GM12878 (cell line): ENCODE data around the gene AP3D1. TPM values are rescaled to one million over a fixed set of nuclear protein-coding genes. Genes with fewer than 3 reads are reported as not detected.
"Not testable (repeated sequence)": the region's sequence is repeated elsewhere in the genome, so short reads cannot be mapped to it uniquely, and the experiment has no call there.

Experiments used
- ATAC-seq: fragments of 200-7000 bp; cut with Tn5 transposase; 3 replicates; pipeline ENCODE4 v1.9.1; 2020; ENCODE audit warnings: mild to moderate bottlenecking, moderate library complexity
- BruUV-seq: library from RNA; stranded (reverse); fragments of 400-500 nt; replicated peaks from 2 replicates; lab custom pipeline; 2021; lab: Mats Ljungman, UMichigan
- CTCF ChIA-PET: fragments of 300-600 bp; sonication (Branson Sonifier 250); formaldehyde crosslinking; extraction: SDS; loops from one replicate; lab custom pipeline; 2021; ENCODE audit warnings: inconsistent platforms; lab: Yijun Ruan, JAX
- POLR2A ChIA-PET: fragments of 350-600 bp; formaldehyde crosslinking; extraction: SDS; loops from one replicate; lab custom pipeline; 2021; ENCODE audit warnings: inconsistent platforms; lab: Charles Lee
- RAD21 ChIA-PET: fragments of 300-600 bp; sonication (Branson Sonifier 250); formaldehyde crosslinking; loops from one replicate; lab custom pipeline; 2023; ENCODE audit warnings: antibody characterized with exemption; ENCODE audit not compliant: unreplicated experiment; lab: Charles Lee
- SMC1A ChIA-PET: fragments of 300-600 bp; sonication (Branson Sonifier 250); formaldehyde crosslinking; loops from one replicate; lab custom pipeline; 2023; ENCODE audit not compliant: unreplicated experiment, uncharacterized antibody; lab: Charles Lee
- DNase-seq: peaks from one replicate; pipeline ENCODE4 v3.0.0-alpha.2; 2011; ENCODE audit warnings: low read depth, low spot score
- FAIRE-seq: peaks from 3 replicates; lab custom pipeline; 2011; peaks lifted over from hg19 to GRCh38; lab: Jason Lieb, UNC
- H2AFZ ChIP-seq: 2 replicates; pipeline ENCODE4 v1.6.0; 2011; ENCODE audit warnings: low read depth, low read length, control low read depth; ENCODE audit not compliant: control insufficient read depth
- H3K27ac ChIP-seq: 2 replicates; pipeline ENCODE4 v1.5.1; 2011; ENCODE audit warnings: control low read depth; ENCODE audit not compliant: control insufficient read depth, insufficient read depth
- H3K27me3 ChIP-seq, 2 experiments: replicated peaks in 1 of 2; 2 replicates each; pipeline versions ENCODE4 v1.6.0 to v1.6.1; 2011; ENCODE audit warnings: low read length in 1 of 2; ENCODE audit not compliant: control insufficient read depth in 2 of 2, insufficient read depth in 2 of 2
- H3K36me3 ChIP-seq, 2 experiments: 2 replicates each; pipeline ENCODE4 v1.5.1; 2011; ENCODE audit warnings: low read length in 1 of 2; ENCODE audit not compliant: control insufficient read depth in 2 of 2, insufficient read depth in 2 of 2
- H3K4me1 ChIP-seq: 2 replicates; pipeline ENCODE4 v1.6.1; 2011; ENCODE audit warnings: mild to moderate bottlenecking, low read length, moderate library complexity, mixed read lengths; ENCODE audit not compliant: control insufficient read depth, insufficient read depth
- H3K4me2 ChIP-seq: 2 replicates; pipeline ENCODE4 v1.6.0; 2011; ENCODE audit warnings: control low read depth; ENCODE audit not compliant: control insufficient read depth, insufficient read depth
- H3K4me3 ChIP-seq: fragments of 200-600 bp; sonication (generic); 2 replicates; pipeline ENCODE4 v1.5.1; 2016
- H3K79me2 ChIP-seq: 2 replicates; pipeline ENCODE4 v1.6.0; 2011; ENCODE audit warnings: low read length; ENCODE audit not compliant: control insufficient read depth, insufficient read depth
- H3K9ac ChIP-seq: 2 replicates; pipeline ENCODE4 v1.8.0; 2011; ENCODE audit warnings: low read length, control low read depth, mixed read lengths; ENCODE audit not compliant: control insufficient read depth, insufficient read depth
- H3K9me3 ChIP-seq: replicated peaks from 3 replicates; pipeline ENCODE4 v1.5.1; 2011; ENCODE audit warnings: mild to moderate bottlenecking, low read length; ENCODE audit not compliant: control insufficient read depth, insufficient read depth
- H4K20me1 ChIP-seq: 2 replicates; pipeline ENCODE4 v1.6.0; 2011; ENCODE audit not compliant: control insufficient read depth, insufficient read depth
- CBX3 ChIP-seq: fragments of 200-600 bp; sonication (generic); IDR thresholded peaks from 2 replicates; pipeline ENCODE4 v1.6.1; 2016; ENCODE audit warnings: low read depth, borderline replicate concordance
- CHD2 ChIP-seq: IDR thresholded peaks from 2 replicates; pipeline ENCODE4 v1.6.1; 2011; ENCODE audit warnings: low read depth, low read length, improper control_type of control experiment, borderline replicate concordance
- EGR1 ChIP-seq, 2 experiments: IDR thresholded peaks; 1 replicate in 1 of 2; 2 replicates in 1 of 2; pipeline ENCODE4 v1.6.1; 2011 to 2012; ENCODE audit warnings: low read depth in 2 of 2, low read length in 2 of 2, borderline replicate concordance in 1 of 2, mild to moderate bottlenecking in 1 of 2, moderate library complexity in 1 of 2
- FOXK2 ChIP-seq: fragments of 450-650 bp; IDR thresholded peaks from 2 replicates; pipeline ENCODE4 v1.6.1; 2017; ENCODE audit warnings: mild to moderate bottlenecking, moderate library complexity
- GABPA ChIP-seq: IDR thresholded peaks from 2 replicates; pipeline ENCODE4 v1.6.1; 2014; ENCODE audit warnings: antibody characterized with exemption, low read depth, mild to moderate bottlenecking, inconsistent platforms
- IKZF2 ChIP-seq, 2 experiments: fragments of 450-650 bp; IDR thresholded peaks; 2 replicates each; pipeline ENCODE4 v1.6.1; 2017; ENCODE audit warnings: mild to moderate bottlenecking in 2 of 2, moderate library complexity in 2 of 2
- MTA3 ChIP-seq: IDR thresholded peaks from 2 replicates; pipeline ENCODE4 v1.6.1; 2012; ENCODE audit warnings: low read length, inconsistent platforms, borderline replicate concordance
- NFIC ChIP-seq: IDR thresholded peaks from 2 replicates; pipeline ENCODE4 v1.6.1; 2012; ENCODE audit warnings: low read depth, mild to moderate bottlenecking, inconsistent platforms, low read length, moderate library complexity
- RBBP5 ChIP-seq: fragments of 200-600 bp; sonication (generic); conservative IDR thresholded peaks from 2 replicates; pipeline ENCODE4 v1.6.1; 2016
- RELA ChIP-seq: fragments of 450-650 bp; IDR thresholded peaks from 2 replicates; pipeline ENCODE4 v1.8.0; 2014; ENCODE audit warnings: borderline replicate concordance; ENCODE audit not compliant: partially characterized antibody
- SPI1 ChIP-seq: IDR thresholded peaks from 2 replicates; pipeline ENCODE4 v1.6.1; 2011; ENCODE audit warnings: low read depth, mild to moderate bottlenecking, low read length, moderate library complexity, borderline replicate concordance; ENCODE audit not compliant: insufficient read depth
- TCF12 ChIP-seq: IDR thresholded peaks from 2 replicates; pipeline ENCODE4 v1.6.1; 2011; ENCODE audit warnings: low read depth, mild to moderate bottlenecking, low read length
- ZNF622 ChIP-seq: fragments of 450-650 bp; IDR thresholded peaks from 2 replicates; pipeline ENCODE4 v1.6.1; 2017; ENCODE audit warnings: mild to moderate bottlenecking, inconsistent platforms
- ZZZ3 ChIP-seq: IDR thresholded peaks from 2 replicates; pipeline ENCODE4 v1.6.1; 2011; ENCODE audit warnings: low read depth; ENCODE audit not compliant: control insufficient read depth, insufficient read length
- WGBS: methylation state at CpG from one replicate; pipeline ENCODE4 v1.1.6; 2016; ENCODE audit warnings: low lambda C conversion rate; ENCODE audit not compliant: insufficient replicate concordance, insufficient coverage; ENCODE audit errors: missing lambda C conversion rate; 5-methylcytosine and 5-hydroxymethylcytosine counted together
- in situ Hi-C: fragments of 300-500 bp; cut with MboI; formaldehyde crosslinking; loops from 9 replicates; pipeline ENCODE4 v1.14.3; 2018; ENCODE audit warnings: mixed read lengths
- intact Hi-C: fragments of 100-400 bp; cut with micrococcal nuclease; formaldehyde crosslinking; loops from one replicate; pipeline ENCODE4 v1.14.2; 2022; ENCODE audit not compliant: unreplicated experiment
- polyA plus RNA-seq, 11 experiments: library from polyadenylated mRNA; depleted of rRNA in 4 of 11; unstranded in 6 of 11; stranded (reverse) in 5 of 11; fragments of >200 nt; fragmentation: Nextera tagmentation in 4 of 11; fragmentation: Illumina TruSeq in 1 of 11; extraction: Ambion mirVana in 4 of 11; extraction: Trizol in 1 of 11; gene quantifications; 1 replicate in 1 of 11; 2 replicates in 10 of 11; pipeline versions ENCODE4 v1.2.1 to v1.2.3, GENCODE V29; 2011 to 2016; ENCODE audit warnings: inconsistent platforms in 2 of 11, missing spikeins in 2 of 11, low read depth in 1 of 11
- total RNA-seq, 4 experiments: library from RNA; depleted of rRNA in 3 of 4; stranded (reverse); fragments of >200 nt in 3 of 4; fragmentation: Illumina TruSeq in 1 of 4; extraction: Trizol in 1 of 4; gene quantifications; 2 replicates each; pipeline versions ENCODE4 v1.2.1 to v1.2.3, GENCODE V29; 2013 to 2021

Gene AP3D1
- total and polyA plus RNA-seq, 10 of the 15 experiments (the other 5 are each of a cell fraction or from before 2014, with no cell fraction given), result 1.5 to 108 (median 59.1) TPM

- H3K79me2 ChIP-seq, SMC1A ChIA-PET, H3K4me2 ChIP-seq, H3K9me3 ChIP-seq, H3K4me3 ChIP-seq, intact Hi-C loops, H3K27me3 ChIP-seq, H3K27ac ChIP-seq, CTCF ChIA-PET, FAIRE-seq, H2AFZ ChIP-seq, H3K4me1 ChIP-seq, DNase-seq, RAD21 ChIA-PET, H3K9ac ChIP-seq, in situ Hi-C loops, BruUV-seq, H4K20me1 ChIP-seq, ATAC-seq, POLR2A ChIA-PET: not testable (repeated sequence)
- 99% methylated on average over 31 of the region's 50 CpGs for WGBS
- H3K36me3 ChIP-seq, result peaks cover 6 to 53% of the 10 kb centered on the region in 2 experiments; a peak in 3 of 4 replicates
These were observed 49.4 kb upstream of the AP3D1 start for GRCh38 chr19:2200624-2201294.

GRCh38 chr19:2199861-2200623 lies 48.7 kb upstream of the AP3D1 start:
- no peak for FAIRE-seq
- TF ChIP-seq CHD2 (no peak), TCF12 (no peak), NFIC (no peak), MTA3 (no peak), RELA (no peak), GABPA (no peak), FOXK2 (no peak), CBX3 (no peak), ZZZ3 (no peak), IKZF2 (IDR thresholded peaks at IDR 0.05) (no peak), SPI1 (no peak), RBBP5 (no peak), EGR1 (IDR thresholded peaks at IDR 0.05; ENCODE audit: borderline replicate concordance in 1 of 2, low read depth in 2 of 2, low read length in 2 of 2) (no peak), ZNF622 (no peak)
- no TSS peak for BruUV-seq
- no peak overlapping the region for H3K9ac ChIP-seq
- peaks cover 6 to 59% of the 10 kb centered on the region in 2 experiments; a peak in 3 of 4 replicates for H3K36me3 ChIP-seq
- H3K27me3 ChIP-seq, result no peaks in the 10 kb centered on the region
- no peaks in the 10 kb centered on the region for H3K4me1 ChIP-seq
- no peak overlapping the region for H3K4me3 ChIP-seq
- ChIA-PET CTCF (interaction anchor here (0.6 to 1.6 kb wide), 5 partner anchors 26 to 48 kb away, joined by 3 to 18 read pairs (median 4); no protein-coding TSS in a partner anchor), SMC1A (interaction anchor here (0.8 to 1.2 kb wide), 4 partner anchors 17 to 45 kb away, joined by 3 to 4 read pairs (median 3); no protein-coding TSS in a partner anchor), RAD21 (interaction anchor here (1.0 to 1.2 kb wide), 3 partner anchors 28 to 45 kb away, joined by 3 to 5 read pairs (median 3); no protein-coding TSS in a partner anchor), POLR2A (no interaction called here)
- no peak overlapping the region for H3K4me2 ChIP-seq
- peaks cover 3% of the 10 kb centered on the region; the same call in 1 of the 2 replicates for H3K79me2 ChIP-seq
- no peak overlapping the region for H3K27ac ChIP-seq
- WGBS, result 96% methylated on average over 29 of the region's 37 CpGs
- ATAC-seq, result no peak
- H4K20me1 ChIP-seq, result 0 out of 2 replicates have a peak, but pooled peaks cover 2% of the 10 kb centered on the region
- in situ Hi-C loops, result no loop called here
- H2AFZ ChIP-seq, result no peak overlapping the region
- intact Hi-C loops, result no loop called here
- H3K9me3 ChIP-seq, result no peaks in the 10 kb centered on the region
- DNase-seq, result no peak
